HepG2 (cell line): ENCODE measurements around the gene CABLES2. TPM values are rescaled to one million over a fixed set of nuclear protein-coding genes. Genes with fewer than 3 reads are reported as not detected.

Experiments used
- ATAC-seq: fragments of 200-7000 bp; cut with Tn5 transposase; 3 replicates; pipeline ENCODE4 v1.9.1; 2020; ENCODE audit warnings: mild to moderate bottlenecking, moderate library complexity
- BruUV-seq: library from RNA; stranded (reverse); fragments of 400-500 nt; replicated peaks from 2 replicates; lab custom pipeline; 2021; lab: Mats Ljungman, UMichigan
- CTCF ChIA-PET: fragments of 300-600 bp; formaldehyde crosslinking; extraction: SDS; loops from one replicate; lab custom pipeline; 2021; ENCODE audit warnings: low total read pairs, inconsistent platforms, low intra/inter-chr PET ratio; lab: Yijun Ruan, JAX
- POLR2A ChIA-PET: fragments of 350-600 bp; sonication (Branson Sonifier 250); formaldehyde crosslinking; loops from one replicate; lab custom pipeline; 2020; ENCODE audit warnings: antibody characterized with exemption, inconsistent platforms; lab: Yijun Ruan, JAX
- DNase-seq: peaks from one replicate; pipeline ENCODE4 v3.0.0-alpha.2; 2015; ENCODE audit warnings: low spot score
- FAIRE-seq: peaks from 3 replicates; lab custom pipeline; 2011; peaks lifted over from hg19 to GRCh38; lab: Jason Lieb, UNC
- H2AFZ ChIP-seq: one replicate; pipeline ENCODE4 v1.6.1; 2011; ENCODE audit warnings: low read length, inconsistent platforms
- H3K27ac ChIP-seq: fragments of 300-600 bp; 3 replicates; pipeline ENCODE4 v1.8.0; 2011; ENCODE audit warnings: mixed run types, mild to moderate bottlenecking, mixed read lengths, low read length, inconsistent platforms; ENCODE audit not compliant: insufficient read depth; ENCODE audit errors: extremely low read length
- H3K27me3 ChIP-seq, 2 experiments: fragments of 200-600 bp in 1 of 2; 2 replicates in 1 of 2; 3 replicates in 1 of 2; pipeline versions ENCODE4 v1.6.0 to v1.8.0; 2011; ENCODE audit warnings: low read length in 2 of 2, mild to moderate bottlenecking in 2 of 2, moderate library complexity in 2 of 2, inconsistent platforms in 1 of 2; ENCODE audit not compliant: insufficient read depth in 2 of 2, control insufficient read depth in 1 of 2
- H3K36me3 ChIP-seq, 2 experiments: fragments of 200-600 bp in 1 of 2; replicated peaks in 1 of 2; 2 replicates in 1 of 2; 3 replicates in 1 of 2; pipeline versions ENCODE4 v1.5.1 to v1.8.0; 2011; ENCODE audit warnings: low read length in 2 of 2, inconsistent platforms in 1 of 2; ENCODE audit not compliant: insufficient read depth in 2 of 2, control insufficient read depth in 1 of 2
- H3K4me1 ChIP-seq: 2 replicates; pipeline ENCODE4 v1.5.1; 2012; ENCODE audit warnings: low read length, inconsistent platforms; ENCODE audit not compliant: insufficient read depth
- H3K4me2 ChIP-seq: 2 replicates; pipeline ENCODE4 v1.6.0; 2011; ENCODE audit warnings: low read depth, low read length, inconsistent platforms
- H3K4me3 ChIP-seq, 3 experiments: fragments of 200-600 bp in 1 of 3; sonication (generic), shearing (Covaris generic) in 1 of 3; replicated peaks in 1 of 3; 2 replicates each; pipeline ENCODE4 v1.5.1; 2011 to 2016; ENCODE audit warnings: low read length in 3 of 3, inconsistent platforms in 2 of 3, low read depth in 2 of 3, mild to moderate bottlenecking in 2 of 3, control low read depth in 1 of 3, mixed read lengths in 1 of 3; ENCODE audit not compliant: insufficient read depth in 1 of 3
- H3K79me2 ChIP-seq: one replicate; pipeline ENCODE4 v1.6.1; 2011; ENCODE audit warnings: low read length, inconsistent platforms; ENCODE audit not compliant: insufficient read depth
- H3K9ac ChIP-seq: 2 replicates; pipeline ENCODE4 v1.6.0; 2011; ENCODE audit warnings: mild to moderate bottlenecking, low read depth, low read length, inconsistent platforms; ENCODE audit not compliant: insufficient read depth
- H3K9me3 ChIP-seq: 2 replicates; pipeline ENCODE4 v1.5.1; 2012; ENCODE audit warnings: mild to moderate bottlenecking, low read length
- H4K20me1 ChIP-seq: 2 replicates; pipeline ENCODE4 v1.6.0; 2011; ENCODE audit warnings: inconsistent platforms, mild to moderate bottlenecking, low read length, moderate library complexity; ENCODE audit not compliant: insufficient read depth
- AFF4 ChIP-seq: sonication (generic); formaldehyde crosslinking; IDR thresholded peaks from 2 replicates; pipeline ENCODE4 v1.4.0; 2020; ENCODE audit warnings: missing genetic modification reagents
- DZIP1 ChIP-seq: sonication (generic); formaldehyde crosslinking; IDR thresholded peaks from 2 replicates; pipeline ENCODE4 v1.5.0; 2020; ENCODE audit warnings: mild to moderate bottlenecking, missing genetic modification reagents
- HOXA3 ChIP-seq: sonication (generic); formaldehyde crosslinking; IDR thresholded peaks from 2 replicates; pipeline ENCODE4 v1.5.0; 2020; ENCODE audit warnings: missing genetic modification reagents
- MLX ChIP-seq: IDR thresholded peaks from 2 replicates; pipeline ENCODE4 v1.6.1; 2016
- POGK ChIP-seq: sonication (generic); formaldehyde crosslinking; conservative IDR thresholded peaks from 2 replicates; pipeline ENCODE4 v1.8.0; 2022; ENCODE audit warnings: mild to moderate bottlenecking, moderate library complexity, missing genetic modification reagents
- ZFAT ChIP-seq: sonication (generic); formaldehyde crosslinking; conservative IDR thresholded peaks from 2 replicates; pipeline ENCODE4 v1.8.1; 2023; ENCODE audit warnings: missing genetic modification reagents, inconsistent platforms
- ZFP41 ChIP-seq: sonication (generic); formaldehyde crosslinking; IDR thresholded peaks from 2 replicates; pipeline ENCODE4 v1.4.0; 2020; ENCODE audit warnings: mild to moderate bottlenecking, missing genetic modification reagents, borderline replicate concordance
- ZNF503 ChIP-seq: sonication (generic); formaldehyde crosslinking; IDR thresholded peaks from 2 replicates; pipeline ENCODE4 v1.4.0; 2020; ENCODE audit warnings: missing genetic modification reagents
- ZNF576 ChIP-seq: sonication (generic); formaldehyde crosslinking; IDR thresholded peaks from 2 replicates; pipeline ENCODE4 v1.4.0; 2020; ENCODE audit warnings: mild to moderate bottlenecking, missing genetic modification reagents
- WGBS: methylation state at CpG from one replicate; pipeline ENCODE4 v1.1.6; 2017; ENCODE audit warnings: low lambda C conversion rate; 5-methylcytosine and 5-hydroxymethylcytosine counted together
- in situ Hi-C: cut with HindIII; loops from 2 replicates; pipeline ENCODE4 v1.10.0; 2017; ENCODE audit warnings: low pct_unique_long_range_greater_than_20kb; ENCODE audit not compliant: extremely low pct_ligation_motif_present
- intact Hi-C: fragments of 100-400 bp; cut with micrococcal nuclease; formaldehyde crosslinking; loops from one replicate; pipeline ENCODE4 v1.10.0; 2022; ENCODE audit not compliant: unreplicated experiment
- polyA plus RNA-seq, 8 experiments: library from polyadenylated mRNA; depleted of rRNA in 3 of 8; stranded (reverse) in 7 of 8; unstranded in 1 of 8; fragments of >200 nt; fragmentation: Illumina TruSeq in 4 of 8; extraction: Trizol in 4 of 8; gene quantifications; 2 replicates each; pipeline versions ENCODE4 v1.2.1 to v1.2.3, GENCODE V29; 2011 to 2016; ENCODE audit warnings: low read depth in 4 of 8, missing spikeins in 1 of 8, mixed read lengths in 1 of 8; ENCODE audit not compliant: insufficient read depth in 1 of 8
- total RNA-seq, 5 experiments: library from RNA; depleted of rRNA; stranded (reverse); fragments of >200 nt; fragmentation: Illumina TruSeq; extraction: Trizol; gene quantifications; 2 replicates each; pipeline ENCODE4 v1.2.3, GENCODE V29; 2016; ENCODE audit warnings: low read depth in 1 of 5

The CABLES2 gene
- total and polyA plus RNA-seq, 2 of the 13 experiments (the other 11 are each of a cell fraction or from before 2014, with no cell fraction given) = 5.2 to 9.7 TPM

- TF ChIP-seq POGK (CRISPR knock-in tag) = no peak
Measured at GRCh38 chr20:62357187-62357667, 49.9 kb downstream of the CABLES2 start (continued).

- Histone ChIP-seq H3K36me3 (peaks cover 35 to 38% of the 10 kb centered on the region in 2 experiments), H3K27me3 (no peaks in the 10 kb centered on the region), H3K9ac (no peak overlapping the region), H3K4me3 (no peak overlapping the region), H3K9me3 (no peaks in the 10 kb centered on the region), H3K4me1 (peaks cover 51% of the 10 kb centered on the region), H4K20me1 (peaks cover 22% of the 10 kb centered on the region; the same call in 1 of the 2 replicates), H3K4me2 (no peak overlapping the region), H2AFZ (no peak overlapping the region), H3K79me2 (peaks cover 22% of the 10 kb centered on the region), H3K27ac (peak overlapping the region; percentile 31)
- in situ Hi-C loops = no loop called here
- DNase-seq = no peak
- no peak for FAIRE-seq
- ATAC-seq = no peak
- ChIA-PET CTCF (no interaction called here), POLR2A (interaction anchor here (1.0 to 5.1 kb wide), 4 partner anchors 11 to 52 kb away, joined by 4 to 78 read pairs (median 5); partner anchors contain the start of gene LAMA5)
- WGBS = 87% methylated on average over 17 of the region's 17 CpGs
- BruUV-seq = no TSS peak
- intact Hi-C loops = no loop called here
- TF ChIP-seq HOXA3 (CRISPR knock-in tag) = 0 out of 2 replicates have a peak, but pooled peaks have one; percentile 8
- TF ChIP-seq ZNF503 (CRISPR knock-in tag) = no peak
- no peak for TF ChIP-seq ZFP41 (CRISPR knock-in tag)
- no peak for TF ChIP-seq ZNF576 (CRISPR knock-in tag)
- TF ChIP-seq DZIP1 (CRISPR knock-in tag) = 0 out of 2 replicates have a peak, but pooled peaks have one; percentile 58
- no peak for TF ChIP-seq AFF4 (CRISPR knock-in tag)
- no peak for TF ChIP-seq MLX (CRISPR knock-in tag)
- TF ChIP-seq ZFAT (CRISPR knock-in tag) = no peak
Measured at GRCh38 chr20:62356589-62357186, 50.4 kb downstream of the CABLES2 start.
